HepG2 (cell line): Measurements from ENCODE around the gene MTMR3. TPM values are rescaled to one million over a fixed set of nuclear protein-coding genes. Genes with fewer than 3 reads are reported as not detected.

Experiments used
- ATAC-seq: fragments of 200-7000 bp; cut with Tn5 transposase; 3 replicates; pipeline ENCODE4 v1.9.1; 2020; ENCODE audit warnings: mild to moderate bottlenecking, moderate library complexity
- BruUV-seq: library from RNA; stranded (reverse); fragments of 400-500 nt; replicated peaks from 2 replicates; lab custom pipeline; 2021; lab: Mats Ljungman, UMichigan
- CTCF ChIA-PET: fragments of 300-600 bp; formaldehyde crosslinking; extraction: SDS; loops from one replicate; lab custom pipeline; 2021; ENCODE audit warnings: low total read pairs, inconsistent platforms, low intra/inter-chr PET ratio; lab: Yijun Ruan, JAX
- POLR2A ChIA-PET: fragments of 350-600 bp; sonication (Branson Sonifier 250); formaldehyde crosslinking; loops from one replicate; lab custom pipeline; 2020; ENCODE audit warnings: antibody characterized with exemption, inconsistent platforms; lab: Yijun Ruan, JAX
- DNase-seq: peaks from one replicate; pipeline ENCODE4 v3.0.0-alpha.2; 2015; ENCODE audit warnings: low spot score
- FAIRE-seq: peaks from 3 replicates; lab custom pipeline; 2011; peaks lifted over from hg19 to GRCh38; lab: Jason Lieb, UNC
- H2AFZ ChIP-seq: one replicate; pipeline ENCODE4 v1.6.1; 2011; ENCODE audit warnings: low read length, inconsistent platforms
- H3K27ac ChIP-seq: fragments of 300-600 bp; 3 replicates; pipeline ENCODE4 v1.8.0; 2011; ENCODE audit warnings: mixed run types, mild to moderate bottlenecking, mixed read lengths, low read length, inconsistent platforms; ENCODE audit not compliant: insufficient read depth; ENCODE audit errors: extremely low read length
- H3K27me3 ChIP-seq, 2 experiments: fragments of 200-600 bp in 1 of 2; 2 replicates in 1 of 2; 3 replicates in 1 of 2; pipeline versions ENCODE4 v1.6.0 to v1.8.0; 2011; ENCODE audit warnings: low read length in 2 of 2, mild to moderate bottlenecking in 2 of 2, moderate library complexity in 2 of 2, inconsistent platforms in 1 of 2; ENCODE audit not compliant: insufficient read depth in 2 of 2, control insufficient read depth in 1 of 2
- H3K36me3 ChIP-seq, 2 experiments: fragments of 200-600 bp in 1 of 2; replicated peaks in 1 of 2; 2 replicates in 1 of 2; 3 replicates in 1 of 2; pipeline versions ENCODE4 v1.5.1 to v1.8.0; 2011; ENCODE audit warnings: low read length in 2 of 2, inconsistent platforms in 1 of 2; ENCODE audit not compliant: insufficient read depth in 2 of 2, control insufficient read depth in 1 of 2
- H3K4me1 ChIP-seq: 2 replicates; pipeline ENCODE4 v1.5.1; 2012; ENCODE audit warnings: low read length, inconsistent platforms; ENCODE audit not compliant: insufficient read depth
- H3K4me2 ChIP-seq: 2 replicates; pipeline ENCODE4 v1.6.0; 2011; ENCODE audit warnings: low read depth, low read length, inconsistent platforms
- H3K4me3 ChIP-seq, 3 experiments: fragments of 200-600 bp in 1 of 3; sonication (generic), shearing (Covaris generic) in 1 of 3; replicated peaks in 1 of 3; 2 replicates each; pipeline ENCODE4 v1.5.1; 2011 to 2016; ENCODE audit warnings: low read length in 3 of 3, inconsistent platforms in 2 of 3, low read depth in 2 of 3, mild to moderate bottlenecking in 2 of 3, control low read depth in 1 of 3, mixed read lengths in 1 of 3; ENCODE audit not compliant: insufficient read depth in 1 of 3
- H3K79me2 ChIP-seq: one replicate; pipeline ENCODE4 v1.6.1; 2011; ENCODE audit warnings: low read length, inconsistent platforms; ENCODE audit not compliant: insufficient read depth
- H3K9ac ChIP-seq: 2 replicates; pipeline ENCODE4 v1.6.0; 2011; ENCODE audit warnings: mild to moderate bottlenecking, low read depth, low read length, inconsistent platforms; ENCODE audit not compliant: insufficient read depth
- H3K9me3 ChIP-seq: 2 replicates; pipeline ENCODE4 v1.5.1; 2012; ENCODE audit warnings: mild to moderate bottlenecking, low read length
- H4K20me1 ChIP-seq: 2 replicates; pipeline ENCODE4 v1.6.0; 2011; ENCODE audit warnings: inconsistent platforms, mild to moderate bottlenecking, low read length, moderate library complexity; ENCODE audit not compliant: insufficient read depth
- CCAR2 ChIP-seq: fragments of 200-400 bp; formaldehyde crosslinking; optimal IDR thresholded peaks from 2 replicates; pipeline ENCODE3; 2018; ENCODE audit warnings: low read depth, mild to moderate bottlenecking, low read length, moderate library complexity
- ELF1 ChIP-seq: sonication (generic); formaldehyde crosslinking; IDR thresholded peaks from 2 replicates; pipeline ENCODE4 v1.4.0; 2020; ENCODE audit warnings: missing genetic modification reagents
- IRX3 ChIP-seq: sonication (generic); formaldehyde crosslinking; IDR thresholded peaks from 2 replicates; pipeline ENCODE4 v1.8.1; 2023; ENCODE audit warnings: mild to moderate bottlenecking, low read depth, missing genetic modification reagents, borderline replicate concordance
- KLF12 ChIP-seq: sonication (generic); formaldehyde crosslinking; IDR thresholded peaks from 2 replicates; pipeline ENCODE4 v1.4.0; 2020; ENCODE audit warnings: missing genetic modification reagents, borderline replicate concordance
- KLF16 ChIP-seq, 2 experiments: sonication (generic) in 1 of 2; formaldehyde crosslinking in 1 of 2; IDR thresholded peaks; 2 replicates each; pipeline versions ENCODE4 v1.6.1 to v1.8.0; 2016 to 2023; ENCODE audit warnings: missing genetic modification reagents in 2 of 2, missing compliant biosample characterization in 1 of 2
- MAFK ChIP-seq, 2 experiments: IDR thresholded peaks in 1 of 2; conservative IDR thresholded peaks in 1 of 2; 2 replicates each; pipeline ENCODE4 v1.6.1; 2011; ENCODE audit warnings: improper control_type of control experiment in 2 of 2, low read length in 2 of 2
- POLR2A ChIP-seq, 2 experiments: IDR thresholded peaks; 2 replicates each; pipeline ENCODE4 v1.6.1; 2011; ENCODE audit warnings: low read depth in 2 of 2, low read length in 2 of 2, mild to moderate bottlenecking in 1 of 2, moderate library complexity in 1 of 2; ENCODE audit not compliant: insufficient read depth in 1 of 2
- POLR2G ChIP-seq: fragments of 200-400 bp; formaldehyde crosslinking; IDR thresholded peaks from 2 replicates; pipeline ENCODE4 v1.6.1; 2018; ENCODE audit warnings: mild to moderate bottlenecking, low read depth, low read length, moderate library complexity
- SIX4 ChIP-seq: sonication (generic); formaldehyde crosslinking; IDR thresholded peaks from 2 replicates; pipeline ENCODE4 v1.4.0; 2020; ENCODE audit warnings: missing genetic modification reagents
- ZBTB7A ChIP-seq: sonication (generic); formaldehyde crosslinking; IDR thresholded peaks from 2 replicates; pipeline ENCODE4 v1.8.0; 2022; ENCODE audit warnings: mild to moderate bottlenecking, missing genetic modification reagents
- ZFP36 ChIP-seq: fragments of 150-350 bp; IDR thresholded peaks from 2 replicates; pipeline ENCODE4 v1.6.1; 2018; ENCODE audit warnings: borderline replicate concordance, low read length, low read depth; ENCODE audit not compliant: partially characterized antibody
- ZFP36L2 ChIP-seq: sonication (generic); formaldehyde crosslinking; IDR thresholded peaks from 2 replicates; pipeline ENCODE4 v1.4.0; 2020; ENCODE audit warnings: missing genetic modification reagents
- ZNF709 ChIP-seq: sonication (generic); formaldehyde crosslinking; IDR thresholded peaks from 2 replicates; pipeline ENCODE4 v1.5.0; 2020; ENCODE audit warnings: mild to moderate bottlenecking, missing genetic modification reagents
- WGBS: methylation state at CpG from one replicate; pipeline ENCODE4 v1.1.6; 2017; ENCODE audit warnings: low lambda C conversion rate; 5-methylcytosine and 5-hydroxymethylcytosine counted together
- in situ Hi-C: cut with HindIII; loops from 2 replicates; pipeline ENCODE4 v1.10.0; 2017; ENCODE audit warnings: low pct_unique_long_range_greater_than_20kb; ENCODE audit not compliant: extremely low pct_ligation_motif_present
- intact Hi-C: fragments of 100-400 bp; cut with micrococcal nuclease; formaldehyde crosslinking; loops from one replicate; pipeline ENCODE4 v1.10.0; 2022; ENCODE audit not compliant: unreplicated experiment
- polyA plus RNA-seq, 8 experiments: library from polyadenylated mRNA; depleted of rRNA in 3 of 8; stranded (reverse) in 7 of 8; unstranded in 1 of 8; fragments of >200 nt; fragmentation: Illumina TruSeq in 4 of 8; extraction: Trizol in 4 of 8; gene quantifications; 2 replicates each; pipeline versions ENCODE4 v1.2.1 to v1.2.3, GENCODE V29; 2011 to 2016; ENCODE audit warnings: low read depth in 4 of 8, missing spikeins in 1 of 8, mixed read lengths in 1 of 8; ENCODE audit not compliant: insufficient read depth in 1 of 8
- total RNA-seq, 5 experiments: library from RNA; depleted of rRNA; stranded (reverse); fragments of >200 nt; fragmentation: Illumina TruSeq; extraction: Trizol; gene quantifications; 2 replicates each; pipeline ENCODE4 v1.2.3, GENCODE V29; 2016; ENCODE audit warnings: low read depth in 1 of 5
- TF ChIP-seq, protein P1 (sequence below): sonication (generic); formaldehyde crosslinking; IDR thresholded peaks from 2 replicates; pipeline ENCODE4 v1.4.0; 2020; ENCODE audit warnings: missing genetic modification reagents
- TF ChIP-seq, protein P2 (sequence below): sonication (generic); formaldehyde crosslinking; IDR thresholded peaks from 2 replicates; pipeline ENCODE4 v1.5.0; 2020; ENCODE audit warnings: missing genetic modification reagents
- TF ChIP-seq, protein P3 (sequence below): sonication (generic); formaldehyde crosslinking; conservative IDR thresholded peaks from 2 replicates; pipeline ENCODE4 v1.4.0; 2020; ENCODE audit warnings: missing genetic modification reagents
- TF ChIP-seq, protein P4 (sequence below): sonication (generic); formaldehyde crosslinking; IDR thresholded peaks from 2 replicates; pipeline ENCODE4 v1.8.0; 2022; ENCODE audit warnings: missing genetic modification reagents, mild to moderate bottlenecking, borderline replicate concordance
- TF ChIP-seq, protein P5 (sequence below): sonication (generic); formaldehyde crosslinking; IDR thresholded peaks from 2 replicates; pipeline ENCODE4 v1.8.1; 2023; ENCODE audit warnings: mild to moderate bottlenecking, missing genetic modification reagents

Gene MTMR3
- total and polyA plus RNA-seq, 2 of the 13 experiments (the other 11 are each of a cell fraction or from before 2014, with no cell fraction given) = 12.6 to 24.8 TPM

DNA sequence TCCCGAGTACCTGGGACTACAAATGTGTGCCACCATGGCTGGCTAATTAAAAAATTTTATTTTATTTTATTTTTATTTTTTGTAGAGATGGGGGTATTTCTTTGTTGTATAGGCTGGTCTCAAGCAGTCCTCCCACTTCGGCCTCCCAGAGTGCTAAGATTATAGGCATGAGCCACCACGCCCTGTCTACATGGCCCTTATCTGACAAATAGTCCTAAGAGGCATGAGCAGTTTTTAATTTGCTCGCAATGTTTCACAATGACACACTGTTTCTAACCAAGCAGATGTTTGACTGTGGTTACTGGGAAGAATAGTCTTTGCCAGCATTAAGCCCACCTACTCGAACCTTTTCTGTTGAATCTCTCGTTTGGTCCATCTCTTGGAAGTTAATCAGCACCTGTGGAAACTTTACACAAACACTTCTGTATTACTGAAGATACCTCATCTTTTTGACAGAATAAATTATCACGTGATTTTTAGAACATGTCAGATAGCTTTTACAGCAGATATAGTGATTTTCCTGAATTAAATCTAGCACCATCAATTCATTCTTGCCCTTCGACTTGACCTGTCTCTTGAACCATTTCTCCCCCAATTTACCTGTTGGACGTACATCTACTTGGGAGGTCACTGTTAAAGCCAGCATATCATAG, 71.4 kb downstream of the MTMR3 start (continued):
- TF ChIP-seq, protein P1, sequence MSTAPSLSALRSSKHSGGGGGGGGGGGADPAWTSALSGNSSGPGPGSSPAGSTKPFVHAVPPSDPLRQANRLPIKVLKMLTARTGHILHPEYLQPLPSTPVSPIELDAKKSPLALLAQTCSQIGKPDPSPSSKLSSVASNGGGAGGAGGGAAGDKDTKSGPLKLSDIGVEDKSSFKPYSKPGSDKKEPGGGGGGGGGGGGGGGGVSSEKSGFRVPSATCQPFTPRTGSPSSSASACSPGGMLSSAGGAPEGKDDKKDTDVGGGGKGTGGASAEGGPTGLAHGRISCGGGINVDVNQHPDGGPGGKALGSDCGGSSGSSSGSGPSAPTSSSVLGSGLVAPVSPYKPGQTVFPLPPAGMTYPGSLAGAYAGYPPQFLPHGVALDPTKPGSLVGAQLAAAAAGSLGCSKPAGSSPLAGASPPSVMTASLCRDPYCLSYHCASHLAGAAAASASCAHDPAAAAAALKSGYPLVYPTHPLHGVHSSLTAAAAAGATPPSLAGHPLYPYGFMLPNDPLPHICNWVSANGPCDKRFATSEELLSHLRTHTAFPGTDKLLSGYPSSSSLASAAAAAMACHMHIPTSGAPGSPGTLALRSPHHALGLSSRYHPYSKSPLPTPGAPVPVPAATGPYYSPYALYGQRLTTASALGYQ (CRISPR knock-in tag) = no peak
- TF ChIP-seq ZFP36L2 (CRISPR knock-in tag) (no peak), POLR2G (no peak), CCAR2 (no peak), ZNF709 (CRISPR knock-in tag) (no peak), ZBTB7A (CRISPR knock-in tag) (no peak)
- TF ChIP-seq, protein P2, sequence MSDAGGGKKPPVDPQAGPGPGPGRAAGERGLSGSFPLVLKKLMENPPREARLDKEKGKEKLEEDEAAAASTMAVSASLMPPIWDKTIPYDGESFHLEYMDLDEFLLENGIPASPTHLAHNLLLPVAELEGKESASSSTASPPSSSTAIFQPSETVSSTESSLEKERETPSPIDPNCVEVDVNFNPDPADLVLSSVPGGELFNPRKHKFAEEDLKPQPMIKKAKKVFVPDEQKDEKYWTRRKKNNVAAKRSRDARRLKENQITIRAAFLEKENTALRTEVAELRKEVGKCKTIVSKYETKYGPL (CRISPR knock-in tag) = no peak
- TF ChIP-seq, all 625 proteins: peak for 0

GRCh38 chr22:29956680-29957079, 73.7 kb downstream of the MTMR3 start:
- Histone ChIP-seq H2AFZ (no peak overlapping the region), H3K36me3 (peaks cover 0 to 2% of the 10 kb centered on the region in 2 experiments; a peak in 1 of 5 replicates), H3K4me1 (no peaks in the 10 kb centered on the region), H4K20me1 (no peaks in the 10 kb centered on the region), H3K79me2 (peaks cover 10% of the 10 kb centered on the region), H3K9me3 (no peaks in the 10 kb centered on the region), H3K4me3 (no peak overlapping the region), H3K9ac (no peak overlapping the region), H3K27ac (no peak overlapping the region), H3K27me3 (no peaks in the 10 kb centered on the region), H3K4me2 (no peak overlapping the region)
- no peak for ATAC-seq
- ChIA-PET CTCF (no interaction called here), POLR2A (no interaction called here)
- no peak for FAIRE-seq
- intact Hi-C loops = no loop called here
- in situ Hi-C loops = no loop called here
- no TSS peak for BruUV-seq
- DNase-seq = no peak
- 95% methylated on average over 1 of the region's 1 CpG for WGBS
- TF ChIP-seq ELF1 (CRISPR knock-in tag) (no peak), MAFK (conservative IDR thresholded peaks at IDR 0.05 in 1 of 2, IDR thresholded peaks at IDR 0.05 in 1 of 2; ENCODE audit: low read length in 2 of 2) (no peak), SIX4 (no peak), KLF16 (CRISPR knock-in tag; IDR thresholded peaks at IDR 0.05) (no peak), ZFP36 (no peak), KLF12 (CRISPR knock-in tag) (no peak), POLR2A (IDR thresholded peaks at IDR 0.05; ENCODE audit: insufficient read depth in 1 of 2, low read depth in 2 of 2, low read length in 2 of 2) (no peak), IRX3 (no peak)
- TF ChIP-seq, protein P3, sequence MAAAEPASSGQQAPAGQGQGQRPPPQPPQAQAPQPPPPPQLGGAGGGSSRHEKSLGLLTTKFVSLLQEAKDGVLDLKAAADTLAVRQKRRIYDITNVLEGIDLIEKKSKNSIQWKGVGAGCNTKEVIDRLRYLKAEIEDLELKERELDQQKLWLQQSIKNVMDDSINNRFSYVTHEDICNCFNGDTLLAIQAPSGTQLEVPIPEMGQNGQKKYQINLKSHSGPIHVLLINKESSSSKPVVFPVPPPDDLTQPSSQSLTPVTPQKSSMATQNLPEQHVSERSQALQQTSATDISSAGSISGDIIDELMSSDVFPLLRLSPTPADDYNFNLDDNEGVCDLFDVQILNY (CRISPR knock-in tag) = no peak
- TF ChIP-seq, protein P4, sequence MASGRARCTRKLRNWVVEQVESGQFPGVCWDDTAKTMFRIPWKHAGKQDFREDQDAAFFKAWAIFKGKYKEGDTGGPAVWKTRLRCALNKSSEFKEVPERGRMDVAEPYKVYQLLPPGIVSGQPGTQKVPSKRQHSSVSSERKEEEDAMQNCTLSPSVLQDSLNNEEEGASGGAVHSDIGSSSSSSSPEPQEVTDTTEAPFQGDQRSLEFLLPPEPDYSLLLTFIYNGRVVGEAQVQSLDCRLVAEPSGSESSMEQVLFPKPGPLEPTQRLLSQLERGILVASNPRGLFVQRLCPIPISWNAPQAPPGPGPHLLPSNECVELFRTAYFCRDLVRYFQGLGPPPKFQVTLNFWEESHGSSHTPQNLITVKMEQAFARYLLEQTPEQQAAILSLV (CRISPR knock-in tag) = no peak
- TF ChIP-seq, protein P5, sequence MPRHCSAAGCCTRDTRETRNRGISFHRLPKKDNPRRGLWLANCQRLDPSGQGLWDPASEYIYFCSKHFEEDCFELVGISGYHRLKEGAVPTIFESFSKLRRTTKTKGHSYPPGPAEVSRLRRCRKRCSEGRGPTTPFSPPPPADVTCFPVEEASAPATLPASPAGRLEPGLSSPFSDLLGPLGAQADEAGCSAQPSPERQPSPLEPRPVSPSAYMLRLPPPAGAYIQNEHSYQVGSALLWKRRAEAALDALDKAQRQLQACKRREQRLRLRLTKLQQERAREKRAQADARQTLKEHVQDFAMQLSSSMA (CRISPR knock-in tag) = no peak
